BLaER1 treated with 17β-estradiol and CSF1 and Interleukin-3, amounts not matched to agents 10 nM and 100 nM (cell line): ENCODE measurements around the gene SETDB2.
A peak's percentile ranks its signal among the peaks of the same experiment; 100 is the strongest.

Source experiments
- H3K27ac ChIP-seq, 11 experiments: shearing (Covaris generic); formaldehyde crosslinking; 2 replicates each; pipeline ENCODE4 v1.8.1; 2022
- H3K27me3 ChIP-seq, 11 experiments: shearing (Covaris generic); formaldehyde crosslinking; 2 replicates each; pipeline ENCODE4 v1.8.1; 2022
- H3K36me3 ChIP-seq, 11 experiments: shearing (Covaris generic); formaldehyde crosslinking; 2 replicates each; pipeline ENCODE4 v1.8.1; 2022
- H3K4me1 ChIP-seq, 10 experiments: shearing (Covaris generic); formaldehyde crosslinking; 2 replicates each; pipeline ENCODE4 v1.8.1; 2022
- H3K4me2 ChIP-seq, 11 experiments: shearing (Covaris generic); formaldehyde crosslinking; 2 replicates each; pipeline ENCODE4 v1.8.1; 2022
- H3K4me3 ChIP-seq, 10 experiments: shearing (Covaris generic); formaldehyde crosslinking; 2 replicates each; pipeline ENCODE4 v1.8.1; 2022
- H3K9ac ChIP-seq, 11 experiments: shearing (Covaris generic); formaldehyde crosslinking; 2 replicates each; pipeline ENCODE4 v1.8.1; 2022
- H3K9me3 ChIP-seq, 11 experiments: shearing (Covaris generic); formaldehyde crosslinking; replicated peaks in 1 of 11; 2 replicates each; pipeline ENCODE4 v1.8.1; 2022
- H4K20me1 ChIP-seq, 11 experiments: shearing (Covaris generic); formaldehyde crosslinking; 2 replicates each; pipeline ENCODE4 v1.8.1; 2022
- Cebpa-rat ChIP-seq, 11 experiments: shearing (Covaris generic); IDR thresholded peaks; 2 replicates each; pipeline ENCODE4 v1.8.1; 2022

SETDB2 gene

DNA sequence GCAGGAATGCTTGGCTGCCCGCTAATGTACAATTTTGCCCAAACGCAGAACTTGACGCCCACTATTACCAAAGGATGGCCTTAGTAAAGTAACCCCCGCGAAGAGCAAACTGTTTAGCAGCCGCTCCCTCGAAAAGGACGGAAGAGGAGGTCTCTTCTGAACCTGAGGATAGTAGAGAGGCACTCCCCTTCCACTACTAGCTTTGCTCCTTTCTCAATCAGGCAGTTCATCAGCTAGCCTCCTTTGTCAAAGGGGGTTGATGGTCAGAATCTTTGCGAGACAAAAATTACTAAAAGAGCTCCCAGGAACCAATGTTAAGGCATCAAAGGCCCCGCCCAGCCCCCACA lies 744 bp upstream of the SETDB2 start:
- H3K4me2 ChIP-seq, result peak overlapping the region; percentile 74 to 91 (median 86)
- no peaks in the 10 kb centered on the region for H3K27me3 ChIP-seq
- H3K9ac ChIP-seq, result peak overlapping the region; percentile 65 to 97 (median 88)
- peaks cover 0 to 12% (median 5%) of the 10 kb centered on the region in 11 experiments; a peak in 6 of 22 replicates for H3K36me3 ChIP-seq
- no peak for TF ChIP-seq Cebpa-rat (IDR thresholded peaks at IDR 0.05)
- H3K4me3 ChIP-seq, result peak overlapping the region; percentile 73 to 91 (median 80)
- no peaks in the 10 kb centered on the region; a peak in 1 of 22 replicates for H4K20me1 ChIP-seq
- peaks cover 0 to 21% (median 10%) of the 10 kb centered on the region in 11 experiments; a peak in 11 of 22 replicates for H3K9me3 ChIP-seq
- H3K27ac ChIP-seq, result peak overlapping the region; percentile 79 to 95 (median 89)
- peaks cover 11 to 40% (median 34%) of the 10 kb centered on the region in 10 experiments for H3K4me1 ChIP-seq

DNA sequence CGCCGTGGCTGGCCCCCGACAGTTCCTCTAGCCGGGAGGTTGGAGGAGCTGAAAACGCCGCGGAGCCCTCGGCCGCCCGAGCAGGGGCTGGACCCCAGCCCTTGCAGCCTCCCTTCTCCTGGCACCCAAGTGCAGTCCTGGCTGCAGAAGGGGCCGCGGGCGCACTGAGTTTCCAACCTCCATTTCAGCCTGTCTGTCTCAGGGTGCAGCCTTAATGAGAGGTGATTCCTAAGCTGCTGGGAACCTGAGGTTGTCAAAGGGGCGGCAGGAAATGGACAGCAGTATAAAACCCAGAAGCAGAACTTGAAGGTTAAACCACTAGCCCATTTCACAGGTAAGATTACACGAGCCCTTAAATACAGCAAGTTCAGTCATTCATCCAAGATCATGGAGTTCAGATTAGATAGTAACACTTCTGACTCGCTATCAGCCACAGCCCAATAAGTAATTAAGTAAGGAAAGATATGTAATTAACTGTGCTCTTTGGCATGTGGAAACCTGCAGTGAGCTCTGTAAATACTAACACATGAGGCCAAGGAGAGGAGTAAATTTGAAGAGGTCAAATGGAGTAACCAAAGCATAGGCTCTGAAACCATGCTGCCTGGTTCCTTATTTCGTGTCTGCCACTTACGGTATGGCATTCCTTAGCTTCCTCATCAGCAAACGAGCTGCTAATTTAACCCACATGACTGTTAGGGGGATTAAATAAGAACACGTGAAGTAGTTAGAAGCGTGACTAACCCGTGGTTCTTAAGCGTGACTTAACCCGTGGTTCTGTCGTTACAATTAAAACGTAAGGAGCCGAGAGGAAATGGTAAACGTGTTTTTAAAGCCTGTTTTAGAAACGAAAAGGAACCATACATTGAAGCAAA lies 686 bp downstream of the SETDB2 start:
- TF ChIP-seq Cebpa-rat (IDR thresholded peaks at IDR 0.05), result no peak
- H3K4me2 ChIP-seq, result peak overlapping the region; percentile 67 to 90 (median 83)
- no peaks in the 10 kb centered on the region; a peak in 1 of 22 replicates for H4K20me1 ChIP-seq
- H3K9me3 ChIP-seq, result peaks cover 0 to 21% (median 10%) of the 10 kb centered on the region in 11 experiments; a peak in 11 of 22 replicates
- peaks cover 0 to 20% (median 8%) of the 10 kb centered on the region in 11 experiments; a peak in 9 of 22 replicates for H3K36me3 ChIP-seq
- peak overlapping the region; percentile 80 to 97 (median 88) for H3K9ac ChIP-seq
- no peaks in the 10 kb centered on the region for H3K27me3 ChIP-seq
- peak overlapping the region; percentile 73 to 91 (median 80) for H3K4me3 ChIP-seq
- peak overlapping the region; percentile 79 to 99 (median 89) for H3K27ac ChIP-seq
- peaks cover 11 to 48% (median 37%) of the 10 kb centered on the region in 10 experiments for H3K4me1 ChIP-seq

DNA sequence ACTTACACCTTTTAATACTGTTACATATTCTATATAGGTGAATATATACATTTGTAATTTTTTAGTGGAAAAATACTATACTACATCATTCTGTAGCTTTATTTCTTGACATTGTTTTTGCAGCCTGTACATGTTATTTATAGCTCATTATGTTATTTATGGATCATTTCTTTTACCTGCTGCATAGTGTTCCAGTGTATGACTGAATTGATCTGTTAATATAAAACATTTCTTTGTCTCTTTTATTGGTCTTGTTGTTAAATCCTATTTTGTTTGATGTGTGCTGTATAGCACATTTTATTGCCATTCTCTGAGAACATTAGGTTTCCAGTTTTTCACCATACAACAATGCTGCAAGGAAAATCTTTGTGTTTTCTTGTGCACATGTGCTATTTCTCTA lies 2.4 kb downstream of the SETDB2 start:
- Histone ChIP-seq H3K4me3 (peak overlapping the region in 4 of 10 experiments; percentile 43 to 90 (median 78); a peak in 8 of 20 replicates), H3K9me3 (peaks cover 0 to 18% (median 7%) of the 10 kb centered on the region in 11 experiments; a peak in 11 of 22 replicates), H3K27ac (peak overlapping the region in 3 of 11 experiments; percentile 95 to 99 (median 95); a peak in 5 of 22 replicates), H3K4me2 (peak overlapping the region in 10 of 11 experiments; percentile 4 to 89 (median 82); a peak in 17 of 22 replicates), H4K20me1 (peaks cover 0 to 6% (median 0%) of the 10 kb centered on the region in 11 experiments; a peak in 1 of 22 replicates), H3K9ac (peak overlapping the region in 3 of 11 experiments; percentile 35 to 97 (median 95); a peak in 5 of 22 replicates), H3K4me1 (peaks cover 17 to 57% (median 45%) of the 10 kb centered on the region in 10 experiments), H3K27me3 (no peaks in the 10 kb centered on the region), H3K36me3 (peaks cover 0 to 22% (median 6%) of the 10 kb centered on the region in 11 experiments; a peak in 11 of 22 replicates)
- TF ChIP-seq Cebpa-rat (IDR thresholded peaks at IDR 0.05), result no peak

DNA sequence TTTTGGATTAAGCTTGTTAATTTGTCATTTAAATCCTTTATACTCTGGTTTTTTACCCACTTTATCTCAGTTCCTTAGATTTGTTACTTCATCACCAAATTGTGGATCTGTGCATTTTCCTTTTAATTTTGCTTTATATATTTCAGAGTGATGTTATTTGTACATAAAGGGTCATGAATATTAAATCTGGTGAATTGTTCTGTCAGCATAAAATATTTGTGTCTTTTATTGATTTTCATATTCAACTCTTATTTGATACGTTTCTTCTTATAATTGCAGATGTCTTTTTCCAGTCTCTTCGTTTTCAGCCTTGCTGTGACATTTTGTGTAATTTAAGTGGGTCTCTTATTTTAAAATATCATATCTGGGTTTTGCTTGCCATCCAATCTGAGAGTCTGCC lies 4.7 kb downstream of the SETDB2 start:
- no peak overlapping the region for H3K9ac ChIP-seq
- H3K4me2 ChIP-seq, result peak overlapping the region in 3 of 11 experiments; percentile 67 to 83 (median 82); a peak in 6 of 22 replicates
- TF ChIP-seq Cebpa-rat (IDR thresholded peaks at IDR 0.05), result no peak
- H3K9me3 ChIP-seq, result no peaks in the 10 kb centered on the region; a peak in 1 of 22 replicates
- no peak overlapping the region for H3K27ac ChIP-seq
- no peak overlapping the region for H3K4me3 ChIP-seq
- peaks cover 0 to 20% (median 0%) of the 10 kb centered on the region in 11 experiments; a peak in 2 of 22 replicates for H4K20me1 ChIP-seq
- H3K27me3 ChIP-seq, result no peaks in the 10 kb centered on the region
- H3K36me3 ChIP-seq, result peaks cover 9 to 33% (median 21%) of the 10 kb centered on the region in 11 experiments; a peak in 20 of 22 replicates
- H3K4me1 ChIP-seq, result peaks cover 11 to 58% (median 45%) of the 10 kb centered on the region in 10 experiments

DNA sequence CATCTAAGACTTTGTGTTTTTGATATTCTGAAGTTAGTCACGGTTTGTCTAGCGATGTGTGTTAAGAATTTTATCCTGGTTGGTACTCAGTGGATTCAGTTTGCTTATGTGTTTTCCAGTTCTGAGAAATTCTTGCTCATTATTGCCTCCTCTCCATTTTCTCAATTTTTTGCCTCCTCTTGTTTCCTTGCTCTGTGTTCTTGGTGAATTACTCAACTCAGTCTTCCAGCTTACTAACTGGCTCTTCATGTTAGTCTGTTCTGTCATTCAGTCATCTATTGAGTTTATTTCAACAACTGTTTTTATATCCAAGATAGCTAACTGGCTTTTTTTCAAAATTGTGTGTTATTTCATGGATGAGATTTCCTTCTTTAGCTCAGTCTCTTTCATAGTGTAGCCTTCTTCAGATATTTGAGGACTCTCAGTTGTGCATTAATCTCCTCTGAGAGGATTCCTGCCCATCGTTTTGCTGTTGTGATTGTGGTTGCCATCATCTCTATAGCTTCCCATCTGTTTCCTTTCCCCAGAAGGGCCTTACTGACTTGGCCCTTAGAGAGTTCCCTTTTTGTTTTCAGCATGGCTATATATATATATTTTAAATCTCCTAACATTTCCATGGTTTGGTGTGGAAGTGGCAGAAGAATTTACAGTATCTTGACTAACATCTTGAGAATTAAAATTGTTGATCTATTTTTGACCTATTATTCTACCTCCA lies 6.2 kb downstream of the SETDB2 start:
- H4K20me1 ChIP-seq, result peaks cover 0 to 35% (median 0%) of the 10 kb centered on the region in 11 experiments; a peak in 2 of 22 replicates
- peak overlapping the region in 10 of 11 experiments; percentile 10 to 83 (median 56); a peak in 19 of 22 replicates for H3K4me2 ChIP-seq
- H3K27me3 ChIP-seq, result no peaks in the 10 kb centered on the region
- peaks cover 21 to 72% (median 57%) of the 10 kb centered on the region in 10 experiments for H3K4me1 ChIP-seq
- H3K9ac ChIP-seq, result peak overlapping the region in 1 of 11 experiments; percentile 21; a peak in 1 of 22 replicates
- no peak overlapping the region for H3K4me3 ChIP-seq
- no peak for TF ChIP-seq Cebpa-rat (IDR thresholded peaks at IDR 0.05)
- H3K36me3 ChIP-seq, result peaks cover 9 to 37% (median 21%) of the 10 kb centered on the region in 11 experiments; a peak in 20 of 22 replicates
- H3K27ac ChIP-seq, result peak overlapping the region; percentile 4 to 65 (median 40); a peak in 14 of 22 replicates
- no peaks in the 10 kb centered on the region; a peak in 1 of 22 replicates for H3K9me3 ChIP-seq

DNA sequence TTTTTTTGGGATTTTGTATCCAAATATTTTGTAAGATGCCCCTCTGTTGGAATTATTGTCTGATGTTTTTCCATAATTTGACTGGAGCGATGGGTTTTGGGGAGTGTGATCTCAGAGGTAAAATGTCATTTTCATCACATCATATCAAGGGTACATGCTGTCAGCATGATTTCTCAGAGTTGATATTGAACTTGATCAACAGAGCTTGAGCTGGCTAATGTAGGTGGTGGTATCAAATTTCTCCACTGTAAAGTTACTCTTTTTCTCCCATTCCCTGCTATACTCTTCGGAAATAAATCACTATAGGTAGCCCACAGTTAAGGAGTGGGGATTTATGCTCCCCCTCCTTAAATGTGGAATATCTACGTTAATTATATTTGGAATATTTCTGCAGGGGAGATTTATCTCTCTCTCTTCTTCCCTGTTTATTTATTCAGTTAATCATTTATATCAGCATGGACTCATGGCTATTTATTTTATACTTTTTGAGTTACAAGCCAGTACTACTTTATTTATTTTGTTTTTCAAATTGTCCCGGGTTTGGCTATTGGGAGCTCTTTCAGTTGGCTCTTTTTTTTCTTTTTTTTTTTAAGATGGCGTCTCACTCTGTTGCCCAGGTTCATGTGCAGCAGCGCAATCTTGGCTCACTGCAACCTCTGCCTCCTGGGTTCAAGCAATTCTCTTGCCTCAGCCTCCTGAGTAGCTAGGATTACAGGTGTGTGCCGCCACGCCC lies 8.8 kb downstream of the SETDB2 start:
- no peak overlapping the region for H3K4me3 ChIP-seq
- no peak for TF ChIP-seq Cebpa-rat (IDR thresholded peaks at IDR 0.05)
- peak overlapping the region in 2 of 11 experiments; percentile 13 to 51; a peak in 2 of 22 replicates for H3K4me2 ChIP-seq
- H3K36me3 ChIP-seq, result peaks cover 9 to 44% (median 22%) of the 10 kb centered on the region in 11 experiments; a peak in 20 of 22 replicates
- H3K9me3 ChIP-seq, result no peaks in the 10 kb centered on the region; a peak in 1 of 22 replicates
- peaks cover 16 to 47% (median 36%) of the 10 kb centered on the region in 10 experiments for H3K4me1 ChIP-seq
- H3K27me3 ChIP-seq, result no peaks in the 10 kb centered on the region
- H4K20me1 ChIP-seq, result peaks cover 0 to 47% (median 0%) of the 10 kb centered on the region in 11 experiments; a peak in 2 of 22 replicates
- no peak overlapping the region for H3K27ac ChIP-seq
- H3K9ac ChIP-seq, result no peak overlapping the region

DNA sequence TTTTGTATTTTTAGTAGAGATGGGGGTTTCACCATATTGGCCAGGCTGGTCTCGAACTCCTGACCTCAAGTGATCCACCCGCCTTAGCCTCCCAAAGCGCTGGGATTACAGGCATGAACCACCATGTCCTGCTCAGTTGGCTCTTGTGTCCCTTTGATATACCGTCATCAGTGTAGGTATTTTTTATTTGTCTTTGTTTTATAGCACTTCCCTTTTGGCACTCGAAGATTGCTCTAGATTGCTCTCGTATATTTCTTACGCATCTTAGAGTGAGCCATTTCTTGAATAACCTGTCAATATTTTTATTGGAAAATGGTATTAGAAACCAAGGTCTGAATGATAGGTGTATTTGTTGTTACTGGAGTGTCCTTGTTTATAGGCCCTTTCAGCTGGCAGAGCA lies 9.4 kb downstream of the SETDB2 start:
- Histone ChIP-seq H3K9ac (no peak overlapping the region), H3K4me2 (peak overlapping the region in 4 of 11 experiments; percentile 13 to 71 (median 54); a peak in 4 of 22 replicates), H3K9me3 (no peaks in the 10 kb centered on the region; a peak in 1 of 22 replicates), H3K27ac (no peak overlapping the region; a peak in 1 of 22 replicates), H3K4me1 (peaks cover 16 to 41% (median 30%) of the 10 kb centered on the region in 10 experiments), H4K20me1 (peaks cover 0 to 53% (median 0%) of the 10 kb centered on the region in 11 experiments; a peak in 2 of 22 replicates), H3K27me3 (no peaks in the 10 kb centered on the region), H3K36me3 (peaks cover 15 to 50% (median 27%) of the 10 kb centered on the region in 11 experiments; a peak in 20 of 22 replicates), H3K4me3 (no peak overlapping the region)
- TF ChIP-seq Cebpa-rat (IDR thresholded peaks at IDR 0.05), result no peak
